CD4-positive, CD25-positive, alpha-beta regulatory T cell (primary cell): Measurements from ENCODE around the gene FEN1. TPM values are rescaled to one million over a fixed set of nuclear protein-coding genes. Genes with fewer than 3 reads are reported as not detected.
A peak's percentile ranks its signal among the peaks of the same experiment; 100 is the strongest.

ENCODE experiments used
- ATAC-seq, 2 donors: fragments of 150-1000 bp; cut with Tn5 transposase; one replicate each; pipeline ENCODE4 v1.10.0; 2021; ENCODE audit warnings: low read depth in 2 of 2, moderate number of reproducible peaks in 2 of 2, moderate library complexity in 1 of 2
- DNase-seq, 3 donors: peaks; one replicate each; pipeline versions ENCODE4 v3.0.0 to v3.0.0-alpha.2; 2012 to 2022; ENCODE audit warnings: mixed read lengths in 1 of 3
- H3K27ac ChIP-seq: one replicate; pipeline ENCODE4 v1.7.0; 2013; ENCODE audit warnings: mild to moderate bottlenecking, low read length; ENCODE audit not compliant: insufficient read depth, poor library complexity, severe bottlenecking
- H3K27me3 ChIP-seq: one replicate; pipeline ENCODE4 v1.7.0; 2013; ENCODE audit warnings: low read length; ENCODE audit not compliant: control insufficient read depth, insufficient read depth
- H3K36me3 ChIP-seq: one replicate; pipeline ENCODE4 v1.7.0; 2013; ENCODE audit warnings: mild to moderate bottlenecking, low read length, moderate library complexity; ENCODE audit not compliant: control insufficient read depth, insufficient read depth
- H3K4me1 ChIP-seq: 2 replicates; pipeline ENCODE4 v1.7.0; 2013; ENCODE audit warnings: mild to moderate bottlenecking, low read length; ENCODE audit not compliant: insufficient read depth, control insufficient read depth, poor library complexity, severe bottlenecking
- H3K4me3 ChIP-seq: one replicate; pipeline ENCODE4 v1.7.0; 2013; ENCODE audit warnings: low read depth, mild to moderate bottlenecking, low read length, moderate library complexity
- H3K9me3 ChIP-seq, 2 experiments: 1 replicate in 1 of 2; 2 replicates in 1 of 2; pipeline ENCODE4 v1.7.0; 2013; ENCODE audit warnings: low read length in 2 of 2, mild to moderate bottlenecking in 1 of 2, moderate library complexity in 1 of 2; ENCODE audit not compliant: control insufficient read depth in 2 of 2
- H3K27ac Mint-ChIP-seq, 3 donors: one replicate each; pipeline ENCODE4 v1.8.0; 2020 to 2022; ENCODE audit warnings: mild to moderate bottlenecking in 3 of 3, mixed read lengths in 3 of 3, moderate library complexity in 2 of 3
- H3K27me3 Mint-ChIP-seq: one replicate; pipeline ENCODE4 v1.8.0; 2022; ENCODE audit warnings: mild to moderate bottlenecking, mixed read lengths
- H3K36me3 Mint-ChIP-seq: one replicate; pipeline ENCODE4 v1.8.0; 2020; ENCODE audit warnings: mixed read lengths
- H3K4me1 Mint-ChIP-seq, 4 donors: one replicate each; pipeline ENCODE4 v1.8.0; 2020 to 2022; ENCODE audit warnings: mixed read lengths in 4 of 4, mild to moderate bottlenecking in 1 of 4
- H3K4me3 Mint-ChIP-seq, 4 donors: one replicate each; pipeline ENCODE4 v1.8.0; 2020 to 2022; ENCODE audit warnings: mild to moderate bottlenecking in 4 of 4, mixed read lengths in 4 of 4, moderate library complexity in 3 of 4
- H3K9me3 Mint-ChIP-seq, 7 donors: one replicate each; pipeline ENCODE4 v1.8.0; 2020 to 2022; ENCODE audit warnings: mixed read lengths in 7 of 7, mild to moderate bottlenecking in 3 of 7, moderate library complexity in 2 of 7
- polyA plus RNA-seq, 4 donors: library from polyadenylated mRNA; unstranded; fragments of 300-500 nt; fragmentation: Illumina TruSeq; gene quantifications; one replicate each; pipeline ENCODE4 v1.2.3, GENCODE V29; 2021
- total RNA-seq: library from RNA; stranded (reverse); gene quantifications from one replicate; pipeline ENCODE4 v1.2.3, GENCODE V29; 2022

The FEN1 gene
- total and polyA plus RNA-seq, 5 donors from 2014 or later, result 13.2 to 24.5 (median 22.1) TPM

DNA sequence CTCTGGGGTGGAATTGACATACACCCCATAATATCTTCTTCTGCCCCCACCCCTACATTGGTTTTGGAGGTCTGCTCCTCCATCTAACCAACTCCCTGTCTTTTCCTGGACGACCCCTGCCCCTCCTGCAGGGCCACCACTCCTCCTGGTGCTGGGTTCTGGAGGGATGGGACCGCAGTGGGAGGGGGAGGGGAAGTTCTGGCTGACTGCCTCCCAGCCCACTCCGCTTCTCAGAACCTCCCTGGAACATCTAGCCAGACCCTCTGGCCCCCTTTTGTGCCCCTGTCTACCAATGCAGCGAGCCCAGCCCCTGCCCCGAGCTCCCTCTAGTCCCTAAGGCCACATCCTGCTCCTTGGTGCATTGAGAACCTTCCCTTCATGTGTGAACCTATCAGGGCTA is 39.0 kb upstream of the FEN1 start:
- Histone ChIP-seq H3K4me3 (no peak overlapping the region), H3K4me1 (peaks cover 14% of the 10 kb centered on the region), H3K36me3 (no peaks in the 10 kb centered on the region), H3K27ac (no peak overlapping the region), H3K27me3 (peaks cover 9% of the 10 kb centered on the region), H3K9me3 (no peaks in the 10 kb centered on the region)
- no peak overlapping the region for H3K27ac Mint-ChIP-seq
- ATAC-seq (no peak), DNase-seq (no peak)
- peaks cover 31% of the 10 kb centered on the region for H3K27me3 Mint-ChIP-seq
- peak overlapping the region; percentile 72 to 82 (median 77) for H3K4me3 Mint-ChIP-seq
- H3K9me3 Mint-ChIP-seq, result peaks cover 0 to 5% (median 0%) of the 10 kb centered on the region in 7 donors
- H3K4me1 Mint-ChIP-seq, result peaks cover 0 to 22% (median 8%) of the 10 kb centered on the region in 4 donors
- H3K36me3 Mint-ChIP-seq, result peaks cover 3% of the 10 kb centered on the region

DNA sequence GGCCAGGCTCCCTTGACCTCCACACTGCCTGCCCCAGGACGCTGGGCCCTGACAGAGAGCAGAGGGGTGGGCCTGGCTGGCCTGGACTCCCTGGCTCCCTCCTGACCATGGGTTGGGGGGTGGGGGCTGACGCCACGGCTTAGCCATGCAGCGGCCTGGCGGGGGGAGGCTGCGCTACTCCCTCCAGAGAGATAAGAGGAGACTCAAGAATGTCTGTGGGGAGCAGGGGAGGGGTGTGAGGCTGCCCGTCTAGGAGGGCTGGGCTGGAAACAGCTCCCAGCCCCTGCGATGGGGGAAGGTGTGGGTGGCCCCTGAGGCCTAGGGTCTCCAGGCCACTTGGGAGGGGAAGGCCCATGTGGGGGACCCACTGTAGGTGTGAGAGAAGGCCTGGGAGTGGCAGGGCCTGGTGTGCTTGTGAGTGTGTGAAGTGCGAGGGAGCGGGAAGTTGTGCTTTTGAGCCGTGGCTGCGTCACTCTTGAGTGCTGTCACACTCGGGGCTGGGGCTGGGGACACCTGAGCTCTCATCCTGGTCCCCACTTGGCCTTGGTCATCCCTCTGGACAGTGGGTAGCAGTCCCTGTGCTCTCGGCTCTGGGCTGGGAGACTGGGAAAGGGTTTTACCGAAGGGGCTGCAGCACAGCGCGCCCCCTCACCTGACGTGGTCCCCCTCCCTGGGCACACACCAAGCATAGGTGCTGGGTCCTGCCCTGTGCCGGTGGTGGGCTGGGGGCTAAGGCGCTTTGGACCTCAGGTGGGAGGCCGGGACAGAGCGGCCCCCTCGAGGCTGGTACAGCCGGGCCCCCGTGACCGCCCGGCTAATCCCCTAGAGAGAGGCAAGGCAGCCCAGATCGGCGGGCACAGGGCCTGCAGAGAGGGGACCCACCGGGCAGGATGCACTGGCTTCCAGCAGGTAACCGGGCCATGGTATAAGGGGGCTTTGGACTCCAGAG is 37.9 kb upstream of the FEN1 start:
- Mint-ChIP-seq H3K27ac (peak overlapping the region in 1 of 3 donors; percentile 14), H3K9me3 (peaks cover 0 to 2% (median 0%) of the 10 kb centered on the region in 7 donors), H3K4me1 (peaks cover 0 to 22% (median 8%) of the 10 kb centered on the region in 4 donors), H3K27me3 (peaks cover 31% of the 10 kb centered on the region), H3K4me3 (peak overlapping the region in 1 of 4 donors; percentile 11), H3K36me3 (peaks cover 3% of the 10 kb centered on the region)
- Histone ChIP-seq H3K27me3 (peaks cover 9% of the 10 kb centered on the region), H3K4me3 (no peak overlapping the region), H3K36me3 (no peaks in the 10 kb centered on the region), H3K9me3 (no peaks in the 10 kb centered on the region), H3K27ac (no peak overlapping the region), H3K4me1 (peaks cover 14% of the 10 kb centered on the region)
- no peak for DNase-seq
- no peak for ATAC-seq

DNA sequence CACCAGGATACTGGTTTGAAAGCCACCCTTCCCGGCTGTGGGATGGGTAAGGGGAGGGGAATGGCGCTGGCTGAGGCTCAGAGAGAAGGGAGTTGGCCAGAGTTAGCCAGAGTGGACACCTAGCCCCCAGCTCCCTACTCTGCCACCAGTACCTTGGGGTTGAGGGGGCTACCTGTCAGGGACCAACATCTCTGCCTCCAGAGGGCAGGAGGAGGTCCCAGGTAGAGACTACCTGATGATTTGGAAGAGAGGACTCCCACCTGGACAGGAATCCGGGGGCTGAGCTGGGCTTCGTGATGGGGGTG is 36.6 kb upstream of the FEN1 start:
- no peak overlapping the region for H3K4me3 ChIP-seq
- Mint-ChIP-seq H3K4me1 (peaks cover 0 to 22% (median 8%) of the 10 kb centered on the region in 4 donors), H3K27ac (no peak overlapping the region), H3K4me3 (no peak overlapping the region), H3K27me3 (peaks cover 21% of the 10 kb centered on the region), H3K36me3 (peaks cover 1% of the 10 kb centered on the region), H3K9me3 (peaks cover 0 to 2% (median 0%) of the 10 kb centered on the region in 7 donors)
- no peaks in the 10 kb centered on the region for H3K36me3 ChIP-seq
- DNase-seq, result no peak
- H3K9me3 ChIP-seq, result no peaks in the 10 kb centered on the region
- H3K4me1 ChIP-seq, result peaks cover 14% of the 10 kb centered on the region
- H3K27me3 ChIP-seq, result peaks cover 6% of the 10 kb centered on the region
- no peak overlapping the region for H3K27ac ChIP-seq
- ATAC-seq, result no peak

DNA sequence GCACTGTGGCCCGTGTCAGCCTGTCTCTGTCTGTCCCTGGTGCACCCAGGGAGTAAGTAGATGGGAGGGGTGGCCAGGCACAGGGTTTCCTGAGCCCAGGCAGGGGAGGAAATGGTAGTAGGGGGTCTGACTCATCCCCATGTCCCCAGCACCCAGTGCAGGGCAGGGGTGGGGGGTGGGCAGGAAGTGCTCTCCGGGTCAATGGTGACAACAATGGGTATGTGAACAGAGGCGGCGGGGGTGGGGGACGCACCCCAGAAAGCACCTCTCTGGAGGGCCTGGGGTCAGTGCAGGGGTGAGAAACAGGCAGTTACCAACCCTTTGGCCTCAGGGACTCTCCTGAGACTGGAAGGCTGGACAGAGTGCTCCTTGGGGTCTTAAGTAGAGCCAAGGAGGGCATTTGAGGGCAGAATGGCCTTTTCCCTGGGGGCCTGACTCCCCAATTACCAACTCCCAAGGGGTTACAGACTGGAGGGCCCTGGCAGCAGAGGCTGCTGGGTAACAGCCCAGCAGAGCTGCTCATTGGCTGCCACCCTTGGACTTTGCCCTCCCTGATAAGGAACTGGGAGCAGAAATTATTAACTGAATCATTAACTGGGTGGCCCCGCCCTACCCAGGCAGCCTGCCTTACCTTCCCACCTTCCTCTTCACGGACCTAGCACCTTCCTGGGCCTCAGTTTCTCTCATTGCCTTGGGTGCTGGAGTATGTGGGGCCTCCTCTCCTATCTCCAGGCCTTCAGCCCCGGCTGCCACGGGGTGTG is 36.1 kb upstream of the FEN1 start:
- H3K36me3 ChIP-seq, result no peaks in the 10 kb centered on the region
- H3K27me3 ChIP-seq, result peaks cover 3% of the 10 kb centered on the region
- peaks cover 0 to 19% (median 8%) of the 10 kb centered on the region in 4 donors for H3K4me1 Mint-ChIP-seq
- peaks cover 16% of the 10 kb centered on the region for H3K27me3 Mint-ChIP-seq
- peak; percentile 65 to 75 for ATAC-seq
- H3K9me3 ChIP-seq, result no peaks in the 10 kb centered on the region
- H3K4me3 Mint-ChIP-seq, result no peak overlapping the region
- no peak overlapping the region for H3K4me3 ChIP-seq
- H3K9me3 Mint-ChIP-seq, result peaks cover 0 to 2% (median 0%) of the 10 kb centered on the region in 7 donors
- DNase-seq, result peak in 1 of 3 donors; percentile 57
- peaks cover 14% of the 10 kb centered on the region for H3K4me1 ChIP-seq
- H3K36me3 Mint-ChIP-seq, result no peaks in the 10 kb centered on the region
- H3K27ac ChIP-seq, result no peak overlapping the region
- H3K27ac Mint-ChIP-seq, result no peak overlapping the region

DNA sequence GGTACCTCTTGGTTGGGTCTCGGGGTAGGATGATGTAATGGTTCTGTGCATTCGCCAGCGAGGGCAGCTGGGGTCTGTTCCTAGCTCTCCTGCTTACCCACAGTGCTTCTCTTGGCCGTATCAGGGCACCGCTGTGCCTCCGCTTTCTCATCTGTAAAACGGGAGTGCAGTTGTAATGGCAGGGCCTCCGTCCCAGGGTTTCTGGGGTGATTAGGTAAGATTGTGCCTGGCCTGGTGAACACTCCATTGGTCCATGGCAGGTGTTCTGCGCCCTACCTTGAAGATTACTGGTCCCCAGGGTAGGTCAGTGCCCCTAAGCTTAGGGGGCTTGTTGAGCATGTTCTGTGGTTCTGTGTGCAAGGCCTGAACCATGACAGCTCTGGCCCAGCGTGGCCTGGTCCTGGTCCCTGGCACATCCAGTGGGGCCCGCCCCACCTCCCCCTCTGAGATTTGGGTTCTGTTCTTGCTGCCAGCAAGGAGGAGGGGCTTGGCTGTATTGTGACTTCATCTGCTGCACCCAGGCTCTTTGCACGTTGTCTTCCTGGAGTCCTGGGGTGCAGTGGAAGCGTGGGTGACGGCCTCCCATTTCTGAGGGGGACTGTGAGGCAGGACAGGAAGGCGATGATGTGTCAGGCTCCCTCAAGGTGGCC is 35.4 kb upstream of the FEN1 start:
- Histone ChIP-seq H3K27ac (no peak overlapping the region), H3K4me1 (peaks cover 14% of the 10 kb centered on the region), H3K9me3 (no peaks in the 10 kb centered on the region), H3K4me3 (no peak overlapping the region), H3K36me3 (no peaks in the 10 kb centered on the region), H3K27me3 (no peaks in the 10 kb centered on the region)
- peaks cover 0 to 20% (median 8%) of the 10 kb centered on the region in 4 donors for H3K4me1 Mint-ChIP-seq
- peaks cover 0 to 2% (median 0%) of the 10 kb centered on the region in 7 donors for H3K9me3 Mint-ChIP-seq
- ATAC-seq (no peak), DNase-seq (no peak)
- H3K27ac Mint-ChIP-seq, result no peak overlapping the region
- no peaks in the 10 kb centered on the region for H3K36me3 Mint-ChIP-seq
- no peak overlapping the region for H3K4me3 Mint-ChIP-seq
- peaks cover 13% of the 10 kb centered on the region for H3K27me3 Mint-ChIP-seq

DNA sequence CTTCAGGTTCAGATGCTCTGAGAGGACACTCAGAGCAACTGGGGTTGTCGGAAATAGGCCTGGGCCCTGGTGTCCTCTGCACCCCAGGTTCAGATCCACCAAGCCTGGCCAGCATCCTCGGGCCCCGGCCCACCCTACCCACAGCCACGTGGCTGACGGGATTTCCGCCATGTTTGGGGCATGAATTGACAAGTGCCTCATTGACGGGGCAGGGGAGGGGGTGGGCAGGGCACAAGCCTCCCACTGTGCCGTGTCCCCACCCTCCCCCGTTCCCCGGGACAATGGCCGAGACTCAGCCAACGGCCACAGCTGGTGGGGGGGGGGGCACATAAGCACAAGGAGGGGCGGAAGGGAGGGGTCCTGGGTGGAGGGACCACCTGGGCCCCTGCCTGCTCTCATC is 31.8 kb upstream of the FEN1 start:
- no peaks in the 10 kb centered on the region for H3K27me3 Mint-ChIP-seq
- H3K9me3 ChIP-seq, result no peaks in the 10 kb centered on the region
- H3K4me1 Mint-ChIP-seq, result peaks cover 0 to 13% (median 4%) of the 10 kb centered on the region in 4 donors
- H3K27ac Mint-ChIP-seq, result no peak overlapping the region
- ATAC-seq (no peak), DNase-seq (no peak)
- no peaks in the 10 kb centered on the region for H3K27me3 ChIP-seq
- H3K9me3 Mint-ChIP-seq, result no peaks in the 10 kb centered on the region
- H3K27ac ChIP-seq, result no peak overlapping the region
- H3K4me3 Mint-ChIP-seq, result no peak overlapping the region
- H3K36me3 ChIP-seq, result no peaks in the 10 kb centered on the region
- peaks cover 8% of the 10 kb centered on the region for H3K4me1 ChIP-seq
- no peaks in the 10 kb centered on the region for H3K36me3 Mint-ChIP-seq
- H3K4me3 ChIP-seq, result no peak overlapping the region

DNA sequence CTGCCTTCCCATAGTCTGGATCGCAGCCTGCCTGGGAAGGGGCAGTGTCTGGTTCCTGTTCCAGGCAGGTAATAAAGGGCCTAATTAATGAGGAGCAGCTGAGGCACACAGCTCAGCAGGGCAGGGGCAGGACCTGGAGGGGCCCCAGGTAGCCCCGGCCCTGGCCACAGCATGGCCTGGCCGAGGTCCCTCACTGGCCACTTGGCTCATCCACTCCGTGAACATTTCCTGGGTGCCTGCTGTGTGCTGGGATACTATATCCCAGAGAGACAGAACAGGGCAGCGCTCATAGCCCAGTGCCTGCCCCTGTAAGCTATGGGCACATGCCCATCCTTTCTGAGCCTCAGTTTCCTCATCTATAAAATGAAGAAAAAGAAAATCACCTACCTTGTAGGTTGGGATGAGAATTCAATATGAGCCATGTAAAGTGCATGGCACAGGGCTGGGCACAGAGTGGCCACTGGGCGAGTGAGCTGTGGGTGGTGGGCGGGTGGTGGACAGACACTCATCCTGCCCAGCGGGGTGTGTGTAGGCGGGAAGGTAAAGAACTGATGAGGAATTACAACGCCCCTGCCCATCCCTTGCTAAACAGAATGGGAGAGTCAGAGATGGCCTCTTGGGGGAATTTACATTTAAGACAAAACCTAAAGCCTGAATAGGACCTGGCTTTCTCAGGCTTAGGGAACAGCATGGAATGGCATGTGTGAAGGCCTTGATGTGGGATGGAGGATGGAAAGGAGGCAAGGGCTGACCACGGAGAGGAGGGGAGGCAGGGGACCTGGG is 31.1 kb upstream of the FEN1 start:
- H3K27ac ChIP-seq, result no peak overlapping the region
- peaks cover 0 to 7% (median 2%) of the 10 kb centered on the region in 4 donors for H3K4me1 Mint-ChIP-seq
- H3K27ac Mint-ChIP-seq, result peak overlapping the region in 1 of 3 donors; percentile 29
- peaks cover 1% of the 10 kb centered on the region for H3K4me1 ChIP-seq
- H3K27me3 Mint-ChIP-seq, result no peaks in the 10 kb centered on the region
- no peaks in the 10 kb centered on the region for H3K9me3 ChIP-seq
- H3K36me3 Mint-ChIP-seq, result no peaks in the 10 kb centered on the region
- no peak for ATAC-seq
- H3K4me3 ChIP-seq, result no peak overlapping the region
- H3K27me3 ChIP-seq, result no peaks in the 10 kb centered on the region
- DNase-seq, result no peak
- H3K4me3 Mint-ChIP-seq, result no peak overlapping the region
- no peaks in the 10 kb centered on the region for H3K36me3 ChIP-seq
- no peaks in the 10 kb centered on the region for H3K9me3 Mint-ChIP-seq
